Activated T-helper 1 cell treated with anti-CD3 and anti-CD28 coated beads, Interleukin-12 subunit alpha, Interleukin-12 subunit beta, Interleukin-2, Interleukin-4 antibody, amounts not matched to agents 30 ng/mL and 10 ng/mL and 1 ng/mL, durations not matched to agents 14 hours and 24 hours and 36 hours (primary cell): ENCODE measurements around the gene DNAJA3. TPM values are rescaled to one million over a fixed set of nuclear protein-coding genes. Genes with fewer than 3 reads are reported as not detected.

Source experiments
- DNase-seq: peaks from one replicate; pipeline ENCODE4 v3.0.0; 2021; ENCODE audit warnings: low spot score
- H3K27ac Mint-ChIP-seq: one replicate; pipeline ENCODE4 v1.8.0; 2021; ENCODE audit warnings: mild to moderate bottlenecking, mixed read lengths
- H3K27me3 Mint-ChIP-seq: one replicate; pipeline ENCODE4 v1.8.0; 2022; ENCODE audit warnings: mild to moderate bottlenecking, moderate library complexity, mixed read lengths; ENCODE audit not compliant: insufficient read depth
- H3K36me3 Mint-ChIP-seq: one replicate; pipeline ENCODE4 v1.8.0; 2021; ENCODE audit warnings: low read depth, mixed read lengths
- H3K4me1 Mint-ChIP-seq: one replicate; pipeline ENCODE4 v1.8.0; 2021; ENCODE audit warnings: low read depth, mixed read lengths
- H3K4me3 Mint-ChIP-seq: one replicate; pipeline ENCODE4 v1.8.0; 2021; ENCODE audit warnings: mild to moderate bottlenecking, moderate library complexity, mixed read lengths
- H3K9me3 Mint-ChIP-seq: one replicate; pipeline ENCODE4 v1.8.0; 2021; ENCODE audit warnings: mixed read lengths
- intact Hi-C: fragments of 100-400 bp; cut with micrococcal nuclease; formaldehyde crosslinking; loops from one replicate; pipeline ENCODE4 v1.15.1; 2024
- total RNA-seq: library from RNA; stranded (reverse); gene quantifications from 2 replicates; pipeline ENCODE4 v1.2.3, GENCODE V29; 2022

DNAJA3 gene
- total RNA-seq, 1 donor from 2014 or later = 103 TPM

- H3K4me3 Mint-ChIP-seq = no peak overlapping the region
- H3K27ac Mint-ChIP-seq = no peak overlapping the region
- H3K4me1 Mint-ChIP-seq = peaks cover under 1% of the 10 kb centered on the region
- H3K9me3 Mint-ChIP-seq = no peaks in the 10 kb centered on the region
- DNase-seq = no peak
- intact Hi-C loops = loop anchor here (5.0 kb wide), 1 partner anchor 118 kb away; no protein-coding TSS in a partner anchor
- H3K27me3 Mint-ChIP-seq = no peaks in the 10 kb centered on the region
- peaks cover 25% of the 10 kb centered on the region for H3K36me3 Mint-ChIP-seq
Observed at GRCh38 chr16:4404967-4405696, 20.5 kb upstream of the DNAJA3 start.

GRCh38 chr16:4407543-4408322 lies 17.9 kb upstream of the DNAJA3 start:
- no peak for DNase-seq
- intact Hi-C loops = no loop called here

GRCh38 chr16:4408323-4408690 lies 17.4 kb upstream of the DNAJA3 start:
- no peaks in the 10 kb centered on the region for H3K27me3 Mint-ChIP-seq
- H3K36me3 Mint-ChIP-seq = peaks cover 34% of the 10 kb centered on the region
- intact Hi-C loops = no loop called here
- no peak overlapping the region for H3K4me3 Mint-ChIP-seq
- no peak for DNase-seq
- peaks cover 10% of the 10 kb centered on the region for H3K4me1 Mint-ChIP-seq
- H3K27ac Mint-ChIP-seq = no peak overlapping the region
- H3K9me3 Mint-ChIP-seq = no peaks in the 10 kb centered on the region

More at GRCh38 chr16:4407543-4408322, 17.9 kb upstream of the DNAJA3 start:
- no peak overlapping the region for H3K27ac Mint-ChIP-seq
- peaks cover 10% of the 10 kb centered on the region for H3K4me1 Mint-ChIP-seq
- no peaks in the 10 kb centered on the region for H3K9me3 Mint-ChIP-seq
- no peaks in the 10 kb centered on the region for H3K27me3 Mint-ChIP-seq
- H3K36me3 Mint-ChIP-seq = peaks cover 29% of the 10 kb centered on the region
- no peak overlapping the region for H3K4me3 Mint-ChIP-seq

GRCh38 chr16:4409081-4409932 lies 16.4 kb upstream of the DNAJA3 start:
- H3K4me1 Mint-ChIP-seq = peaks cover 13% of the 10 kb centered on the region
- H3K27me3 Mint-ChIP-seq = no peaks in the 10 kb centered on the region
- intact Hi-C loops = no loop called here
- H3K27ac Mint-ChIP-seq = no peak overlapping the region
- DNase-seq = no peak
- no peaks in the 10 kb centered on the region for H3K9me3 Mint-ChIP-seq
- no peak overlapping the region for H3K4me3 Mint-ChIP-seq
- H3K36me3 Mint-ChIP-seq = peaks cover 33% of the 10 kb centered on the region

- Mint-ChIP-seq H3K4me1 (peaks cover 25% of the 10 kb centered on the region), H3K9me3 (no peaks in the 10 kb centered on the region), H3K27ac (no peak overlapping the region), H3K4me3 (no peak overlapping the region), H3K36me3 (peaks cover 26% of the 10 kb centered on the region), H3K27me3 (no peaks in the 10 kb centered on the region)
- DNase-seq = no peak
- intact Hi-C loops = no loop called here
Observed at GRCh38 chr16:4410335-4411075, 15.2 kb upstream of the DNAJA3 start.

- intact Hi-C loops = no loop called here
- no peaks in the 10 kb centered on the region for H3K27me3 Mint-ChIP-seq
- peaks cover 26% of the 10 kb centered on the region for H3K4me1 Mint-ChIP-seq
- peaks cover 20% of the 10 kb centered on the region for H3K36me3 Mint-ChIP-seq
- H3K27ac Mint-ChIP-seq = no peak overlapping the region
- H3K9me3 Mint-ChIP-seq = no peaks in the 10 kb centered on the region
- no peak overlapping the region for H3K4me3 Mint-ChIP-seq
- DNase-seq = no peak
Observed at GRCh38 chr16:4411684-4412083, 14.0 kb upstream of the DNAJA3 start.

GRCh38 chr16:4412159-4412558 lies 13.5 kb upstream of the DNAJA3 start:
- Mint-ChIP-seq H3K27ac (peak overlapping the region; percentile 34), H3K36me3 (peaks cover 20% of the 10 kb centered on the region)
- intact Hi-C loops = no loop called here

GRCh38 chr16:4412854-4413253 lies 12.8 kb upstream of the DNAJA3 start:
- DNase-seq = no peak
- intact Hi-C loops = no loop called here
- peaks cover 26% of the 10 kb centered on the region for H3K4me1 Mint-ChIP-seq
- no peak overlapping the region for H3K27ac Mint-ChIP-seq
- peak overlapping the region; percentile 19 for H3K4me3 Mint-ChIP-seq
- no peaks in the 10 kb centered on the region for H3K9me3 Mint-ChIP-seq
- no peaks in the 10 kb centered on the region for H3K27me3 Mint-ChIP-seq
- peaks cover 20% of the 10 kb centered on the region for H3K36me3 Mint-ChIP-seq

More at GRCh38 chr16:4412159-4412558, 13.5 kb upstream of the DNAJA3 start:
- DNase-seq = no peak
- Mint-ChIP-seq H3K27me3 (no peaks in the 10 kb centered on the region), H3K4me3 (peak overlapping the region; percentile 19), H3K9me3 (no peaks in the 10 kb centered on the region), H3K4me1 (peaks cover 26% of the 10 kb centered on the region)

- Mint-ChIP-seq H3K9me3 (no peaks in the 10 kb centered on the region), H3K4me1 (peaks cover 26% of the 10 kb centered on the region), H3K27me3 (peaks cover 7% of the 10 kb centered on the region), H3K27ac (peak overlapping the region; percentile 92), H3K36me3 (peaks cover 16% of the 10 kb centered on the region), H3K4me3 (peak overlapping the region; percentile 90)
- intact Hi-C loops = loop anchor here (1.0 kb wide), 5 partner anchors 62 to 202 kb away; partner anchors contain the start of genes CDIP1, HMOX2 and PAM16
- peak; percentile 79 for DNase-seq
Observed at GRCh38 chr16:4414187-4414917, 11.3 kb upstream of the DNAJA3 start.

- H3K36me3 Mint-ChIP-seq = peaks cover 13% of the 10 kb centered on the region
- H3K4me3 Mint-ChIP-seq = peak overlapping the region; percentile 90
- H3K27ac Mint-ChIP-seq = peak overlapping the region; percentile 92
- peak; percentile 74 for DNase-seq
- no peaks in the 10 kb centered on the region for H3K9me3 Mint-ChIP-seq
- H3K4me1 Mint-ChIP-seq = peaks cover 21% of the 10 kb centered on the region
- peaks cover 7% of the 10 kb centered on the region for H3K27me3 Mint-ChIP-seq
- intact Hi-C loops = loop anchor here (1.0 to 5.0 kb wide), 2 partner anchors 10 to 233 kb away; partner anchors contain the start of gene DNAJA3
Observed at GRCh38 chr16:4415538-4416199, 10.0 kb upstream of the DNAJA3 start.
